Caco-2 (cell line): ENCODE measurements around the gene CXCL8. TPM values are rescaled to one million over a fixed set of nuclear protein-coding genes. Genes with fewer than 3 reads are reported as not detected.

Experiments
- BruUV-seq: library from RNA; stranded (reverse); fragments of 400-500 nt; replicated peaks from 2 replicates; lab custom pipeline; 2021; lab: Mats Ljungman, UMichigan
- CTCF ChIA-PET: fragments of 300-600 bp; sonication (Branson Sonifier 250); formaldehyde crosslinking; loops from one replicate; lab custom pipeline; 2022; ENCODE audit warnings: antibody characterized with exemption; lab: Charles Lee
- POLR2A ChIA-PET: fragments of 300-600 bp; sonication (Branson Sonifier 250); formaldehyde crosslinking; loops from one replicate; lab custom pipeline; 2022; ENCODE audit warnings: antibody characterized with exemption; lab: Charles Lee
- DNase-seq, 2 experiments: peaks; one replicate each; pipeline versions ENCODE4 v3.0.0 to v3.0.0-alpha.2; 2020 to 2022
- H3K27me3 ChIP-seq: replicated peaks from 2 replicates; pipeline ENCODE4 v1.6.0; 2011; ENCODE audit warnings: low read length; ENCODE audit not compliant: control insufficient read depth, insufficient read depth
- H3K36me3 ChIP-seq: 2 replicates; pipeline ENCODE4 v1.5.1; 2011; ENCODE audit warnings: low read length; ENCODE audit not compliant: control insufficient read depth, insufficient read depth
- H3K4me1 ChIP-seq: fragments of 250-450 bp; sonication (Bioruptor Pico); 2 replicates; pipeline ENCODE4 v1.5.1; 2020; ENCODE audit warnings: mild to moderate bottlenecking
- H3K4me3 ChIP-seq: 2 replicates; pipeline ENCODE4 v1.5.1; 2011; ENCODE audit warnings: low read depth, mild to moderate bottlenecking, control low read depth, low read length
- H3K9me3 ChIP-seq: fragments of 250-450 bp; sonication (Bioruptor Pico); 2 replicates; pipeline ENCODE4 v1.5.1; 2020; ENCODE audit warnings: mild to moderate bottlenecking, moderate library complexity
- H3K27ac Mint-ChIP-seq: one replicate; pipeline ENCODE4 v1.8.0; 2022; ENCODE audit warnings: mixed read lengths; ENCODE audit not compliant: unreplicated experiment
- H3K27me3 Mint-ChIP-seq: one replicate; pipeline ENCODE4 v1.8.0; 2022; ENCODE audit warnings: mixed read lengths; ENCODE audit not compliant: insufficient read depth, unreplicated experiment
- H3K36me3 Mint-ChIP-seq: one replicate; pipeline ENCODE4 v1.8.0; 2022; ENCODE audit warnings: mild to moderate bottlenecking, mixed read lengths; ENCODE audit not compliant: insufficient read depth, unreplicated experiment
- H3K4me1 Mint-ChIP-seq: one replicate; pipeline ENCODE4 v1.8.0; 2022; ENCODE audit warnings: low read depth, mixed read lengths; ENCODE audit not compliant: unreplicated experiment
- H3K4me3 Mint-ChIP-seq: one replicate; pipeline ENCODE4 v1.8.0; 2022; ENCODE audit warnings: mild to moderate bottlenecking, moderate library complexity, mixed read lengths; ENCODE audit not compliant: unreplicated experiment
- H3K9me3 Mint-ChIP-seq: one replicate; pipeline ENCODE4 v1.8.0; 2022; ENCODE audit warnings: mixed read lengths; ENCODE audit not compliant: unreplicated experiment
- intact Hi-C: fragments of 100-400 bp; cut with micrococcal nuclease; formaldehyde crosslinking; loops from one replicate; pipeline ENCODE4 v1.10.0; 2022; ENCODE audit not compliant: unreplicated experiment
- total RNA-seq: library from RNA; stranded (reverse); gene quantifications from 2 replicates; pipeline ENCODE4 v1.2.3, GENCODE V29; 2022
- TF ChIP-seq, protein P1 (sequence below), 2 experiments: fragments of 200-600 bp in 1 of 2; IDR thresholded peaks; 1 replicate in 1 of 2; 2 replicates in 1 of 2; pipeline versions ENCODE4 v1.5.1 to v1.8.0; 2011 to 2022; ENCODE audit warnings: antibody characterized with exemption in 1 of 2, control low read depth in 1 of 2, inconsistent platforms in 1 of 2, low read depth in 1 of 2, low read length in 1 of 2, mild to moderate bottlenecking in 1 of 2, moderate library complexity in 1 of 2; ENCODE audit not compliant: insufficient read depth in 1 of 2, severe bottlenecking in 1 of 2, unreplicated experiment in 1 of 2

CXCL8 gene
- total RNA-seq, 1 experiment from 2014 or later = 0.18 TPM

DNA sequence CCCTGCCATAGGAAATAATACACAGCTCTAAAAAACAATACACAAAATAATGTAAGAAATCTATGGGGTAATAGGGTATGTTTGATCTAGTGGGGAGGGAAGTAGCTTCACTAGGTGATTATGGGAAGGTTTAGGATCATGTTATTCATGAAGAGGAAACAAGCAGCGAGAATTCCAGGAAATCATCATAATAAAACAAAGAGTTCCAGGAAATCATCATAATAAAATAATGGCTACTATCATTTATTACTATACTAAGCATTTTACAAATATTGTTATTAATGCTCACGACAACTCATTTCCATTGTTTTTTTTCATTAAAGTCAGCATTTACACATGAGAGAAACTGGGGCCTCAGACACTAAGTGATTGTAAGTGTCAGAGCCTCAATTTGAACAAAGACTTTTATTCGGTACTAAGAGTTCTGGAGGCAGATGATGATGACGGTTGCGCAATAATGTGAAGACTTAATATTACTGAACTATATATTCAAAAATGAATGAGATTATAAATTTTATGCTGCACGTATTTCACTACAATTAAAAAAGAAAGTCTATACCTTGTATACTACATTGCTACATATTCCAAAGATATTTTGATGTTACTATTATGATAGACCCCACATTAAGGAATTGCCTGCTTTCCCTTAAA, 12.2 kb upstream of the CXCL8 start:
- Histone ChIP-seq H3K4me1 (no peaks in the 10 kb centered on the region; the same call in 1 of the 2 replicates), H3K4me3 (no peak overlapping the region), H3K36me3 (no peaks in the 10 kb centered on the region), H3K27me3 (no peaks in the 10 kb centered on the region), H3K9me3 (no peaks in the 10 kb centered on the region)
- Mint-ChIP-seq H3K9me3 (no peaks in the 10 kb centered on the region), H3K27me3 (no peaks in the 10 kb centered on the region), H3K4me1 (no peaks in the 10 kb centered on the region), H3K36me3 (no peaks in the 10 kb centered on the region), H3K27ac (no peak overlapping the region), H3K4me3 (no peak overlapping the region)
- POLR2A ChIA-PET = no interaction called here
- BruUV-seq = no TSS peak
- TF ChIP-seq, protein P1, sequence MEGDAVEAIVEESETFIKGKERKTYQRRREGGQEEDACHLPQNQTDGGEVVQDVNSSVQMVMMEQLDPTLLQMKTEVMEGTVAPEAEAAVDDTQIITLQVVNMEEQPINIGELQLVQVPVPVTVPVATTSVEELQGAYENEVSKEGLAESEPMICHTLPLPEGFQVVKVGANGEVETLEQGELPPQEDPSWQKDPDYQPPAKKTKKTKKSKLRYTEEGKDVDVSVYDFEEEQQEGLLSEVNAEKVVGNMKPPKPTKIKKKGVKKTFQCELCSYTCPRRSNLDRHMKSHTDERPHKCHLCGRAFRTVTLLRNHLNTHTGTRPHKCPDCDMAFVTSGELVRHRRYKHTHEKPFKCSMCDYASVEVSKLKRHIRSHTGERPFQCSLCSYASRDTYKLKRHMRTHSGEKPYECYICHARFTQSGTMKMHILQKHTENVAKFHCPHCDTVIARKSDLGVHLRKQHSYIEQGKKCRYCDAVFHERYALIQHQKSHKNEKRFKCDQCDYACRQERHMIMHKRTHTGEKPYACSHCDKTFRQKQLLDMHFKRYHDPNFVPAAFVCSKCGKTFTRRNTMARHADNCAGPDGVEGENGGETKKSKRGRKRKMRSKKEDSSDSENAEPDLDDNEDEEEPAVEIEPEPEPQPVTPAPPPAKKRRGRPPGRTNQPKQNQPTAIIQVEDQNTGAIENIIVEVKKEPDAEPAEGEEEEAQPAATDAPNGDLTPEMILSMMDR (IDR thresholded peaks at IDR 0.05; ENCODE audit: insufficient read depth in 1 of 2, low read depth in 1 of 2, low read length in 1 of 2, severe bottlenecking in 1 of 2, unreplicated experiment in 1 of 2) = no peak
- no peak for DNase-seq
- CTCF ChIA-PET = no interaction called here
- intact Hi-C loops = no loop called here

DNA sequence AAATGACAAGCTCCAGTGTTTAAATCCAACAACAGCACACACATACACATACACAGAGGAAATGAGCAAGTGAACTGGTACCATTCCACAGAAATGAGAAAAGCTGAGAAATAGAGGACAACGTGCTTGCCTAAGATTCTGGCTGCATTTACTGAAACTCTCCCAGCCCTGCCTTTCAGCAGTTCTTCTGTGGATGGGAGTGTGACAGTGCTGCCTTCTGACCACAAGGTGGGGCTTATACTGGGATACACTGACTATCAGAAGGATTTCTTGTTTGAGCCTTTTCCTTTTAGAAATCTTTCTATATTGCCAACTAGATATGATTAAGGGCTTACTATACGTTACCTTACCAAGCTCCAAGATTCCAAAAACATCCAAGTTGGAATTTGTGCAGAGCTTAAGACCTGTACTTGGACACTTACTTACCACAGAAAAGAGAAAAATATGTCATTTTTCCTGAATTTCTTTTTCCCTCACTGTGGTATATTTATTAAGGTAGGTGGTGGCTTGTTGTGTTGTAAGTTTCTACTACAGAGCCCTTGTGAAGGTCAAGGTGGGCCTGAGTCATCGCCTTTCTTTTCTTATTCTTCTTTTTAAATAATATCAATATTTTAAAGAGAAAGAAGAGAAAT, 10.7 kb upstream of the CXCL8 start:
- intact Hi-C loops = loop anchor here (1.0 kb wide), 5 partner anchors 135 to 405 kb away; partner anchors contain the start of gene CXCL3
- Mint-ChIP-seq H3K4me1 (no peaks in the 10 kb centered on the region), H3K4me3 (no peak overlapping the region), H3K9me3 (no peaks in the 10 kb centered on the region), H3K27me3 (no peaks in the 10 kb centered on the region), H3K27ac (no peak overlapping the region), H3K36me3 (no peaks in the 10 kb centered on the region)
- no peaks in the 10 kb centered on the region for H3K27me3 ChIP-seq
- H3K36me3 ChIP-seq = no peaks in the 10 kb centered on the region
- H3K4me3 ChIP-seq = no peak overlapping the region
- CTCF ChIA-PET = interaction anchor here (0.8 to 1.2 kb wide), 3 partner anchors 135 to 409 kb away, joined by 3 to 5 read pairs (median 3); no protein-coding TSS in a partner anchor
- no peaks in the 10 kb centered on the region; the same call in 1 of the 2 replicates for H3K4me1 ChIP-seq
- BruUV-seq = no TSS peak
- H3K9me3 ChIP-seq = no peaks in the 10 kb centered on the region
- peak; percentile 57 to 63 for DNase-seq
- TF ChIP-seq, protein P1 (IDR thresholded peaks at IDR 0.05; ENCODE audit: insufficient read depth in 1 of 2, low read depth in 1 of 2, low read length in 1 of 2, severe bottlenecking in 1 of 2, unreplicated experiment in 1 of 2) = peak; percentile 79 to 84
- POLR2A ChIA-PET = no interaction called here

DNA sequence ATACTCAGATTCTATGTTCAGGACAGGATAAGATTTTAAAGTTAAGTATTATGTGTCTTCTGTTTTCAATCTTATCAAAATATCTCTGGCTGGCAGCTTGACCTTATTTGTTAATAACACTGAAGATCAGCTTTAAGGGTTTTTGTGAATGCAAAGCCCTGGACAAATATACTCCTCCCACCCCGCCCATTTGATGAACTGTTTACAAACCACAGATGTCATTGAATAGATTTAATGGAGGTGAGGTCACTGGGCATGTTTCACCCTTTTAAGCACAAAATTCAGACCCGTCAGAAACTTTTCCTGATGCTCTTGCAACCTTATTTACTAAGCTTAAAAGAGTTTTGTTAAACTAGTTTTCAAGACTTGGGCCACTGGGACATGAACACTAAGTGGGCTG, 10.1 kb upstream of the CXCL8 start:
- no TSS peak for BruUV-seq
- ChIA-PET POLR2A (no interaction called here), CTCF (interaction anchor here (0.8 kb wide), 1 partner anchor 404 kb away, joined by 7 read pairs; no protein-coding TSS in a partner anchor)
- TF ChIP-seq, protein P1 (IDR thresholded peaks at IDR 0.05; ENCODE audit: insufficient read depth in 1 of 2, low read depth in 1 of 2, low read length in 1 of 2, severe bottlenecking in 1 of 2, unreplicated experiment in 1 of 2) = no peak
- Mint-ChIP-seq H3K36me3 (no peaks in the 10 kb centered on the region), H3K27me3 (no peaks in the 10 kb centered on the region), H3K4me3 (no peak overlapping the region), H3K27ac (no peak overlapping the region), H3K4me1 (no peaks in the 10 kb centered on the region), H3K9me3 (no peaks in the 10 kb centered on the region)
- Histone ChIP-seq H3K36me3 (no peaks in the 10 kb centered on the region), H3K27me3 (no peaks in the 10 kb centered on the region), H3K9me3 (no peaks in the 10 kb centered on the region), H3K4me3 (no peak overlapping the region), H3K4me1 (no peaks in the 10 kb centered on the region; the same call in 1 of the 2 replicates)
- no peak for DNase-seq
- intact Hi-C loops = no loop called here
